Measurements from ENCODE around the gene CAPN11. TPM values are rescaled to one million over a fixed set of nuclear protein-coding genes. Genes with fewer than 3 reads are reported as not detected.
A peak's percentile ranks its signal among the peaks of the same experiment; 100 is the strongest.

The CAPN11 gene
- total and polyA plus RNA-seq, 4 experiments from 2014 or later: not detected

DNA sequence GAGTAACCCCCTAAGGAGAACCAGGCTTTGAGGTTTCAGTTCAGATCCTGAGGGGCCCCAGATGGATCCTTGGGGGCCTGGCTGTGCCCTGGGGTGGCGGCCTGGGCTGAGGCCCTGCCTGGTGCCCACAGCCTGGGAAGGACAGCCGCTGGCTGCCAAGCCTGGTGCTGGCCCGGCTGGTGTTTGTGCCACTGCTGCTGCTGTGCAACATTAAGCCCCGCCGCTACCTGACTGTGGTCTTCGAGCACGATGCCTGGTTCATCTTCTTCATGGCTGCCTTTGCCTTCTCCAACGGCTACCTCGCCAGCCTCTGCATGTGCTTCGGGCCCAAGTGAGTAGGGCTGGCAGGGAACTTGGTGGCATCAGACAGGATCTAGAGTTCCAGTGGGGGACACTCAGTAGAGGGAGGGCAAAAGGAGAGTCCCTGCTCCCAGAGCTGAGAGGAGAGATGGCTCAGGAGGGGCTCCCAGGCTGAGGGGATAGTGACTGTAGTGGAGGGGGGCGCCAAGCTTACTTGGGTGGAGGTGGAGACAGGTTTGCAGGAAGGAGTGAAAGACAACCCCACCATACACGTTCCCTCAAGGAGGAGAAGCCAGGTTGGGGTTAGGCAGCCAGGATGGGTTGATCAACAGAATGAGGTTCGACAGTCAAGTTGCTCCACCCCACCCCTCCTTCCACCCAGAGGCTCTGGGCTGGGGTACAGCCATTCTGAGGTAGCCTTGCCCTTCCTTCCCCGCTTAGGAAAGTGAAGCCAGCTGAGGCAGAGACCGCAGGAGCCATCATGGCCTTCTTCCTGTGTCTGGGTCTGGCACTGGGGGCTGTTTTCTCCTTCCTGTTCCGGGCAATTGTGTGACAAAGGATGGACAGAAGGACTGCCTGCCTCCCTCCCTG lies 74.3 kb downstream of the CAPN11 start:
- no peaks in the 10 kb centered on the region for H3K36me3 Mint-ChIP-seq
- Histone ChIP-seq H3K36me3 (ENCODE audit: insufficient read depth, low read length) (no peaks in the 10 kb centered on the region), H3K27me3 (ENCODE audit: insufficient read depth, low read length) (no peaks in the 10 kb centered on the region), H3K4me1 (ENCODE audit: insufficient read depth, low read length) (peaks cover 7% of the 10 kb centered on the region), H3K4me3 (ENCODE audit: low read length in 2 of 2) (no peak overlapping the region), H3K9me3 (ENCODE audit: control insufficient read depth in 1 of 2, low read length in 2 of 2) (no peaks in the 10 kb centered on the region), H3K27ac (ENCODE audit: low read depth, low read length) (no peak overlapping the region)
- POLR2A ChIA-PET (ENCODE audit: partially characterized antibody): interaction anchor here (4.2 kb wide), 1 partner anchor 13 kb away, joined by 29 read pairs; the partner anchor contains the start of gene HSP90AB1
- peaks cover 0 to 8% (median 4%) of the 10 kb centered on the region in 4 donors for H3K4me1 Mint-ChIP-seq
- intact Hi-C loops (cut with micrococcal nuclease): no loop called here
- no peaks in the 10 kb centered on the region for H3K9me3 Mint-ChIP-seq
- DNase-seq: no peak
- no peak overlapping the region for H3K4me3 Mint-ChIP-seq
- CTCF ChIA-PET (ENCODE audit: partially characterized antibody): interaction anchor here (1.1 to 5.3 kb wide), 2 partner anchors 10 to 73 kb away, joined by 3 to 84 read pairs; partner anchors contain the start of gene SLC29A1
- H3K27ac Mint-ChIP-seq: no peak overlapping the region
- no peaks in the 10 kb centered on the region for H3K27me3 Mint-ChIP-seq

DNA sequence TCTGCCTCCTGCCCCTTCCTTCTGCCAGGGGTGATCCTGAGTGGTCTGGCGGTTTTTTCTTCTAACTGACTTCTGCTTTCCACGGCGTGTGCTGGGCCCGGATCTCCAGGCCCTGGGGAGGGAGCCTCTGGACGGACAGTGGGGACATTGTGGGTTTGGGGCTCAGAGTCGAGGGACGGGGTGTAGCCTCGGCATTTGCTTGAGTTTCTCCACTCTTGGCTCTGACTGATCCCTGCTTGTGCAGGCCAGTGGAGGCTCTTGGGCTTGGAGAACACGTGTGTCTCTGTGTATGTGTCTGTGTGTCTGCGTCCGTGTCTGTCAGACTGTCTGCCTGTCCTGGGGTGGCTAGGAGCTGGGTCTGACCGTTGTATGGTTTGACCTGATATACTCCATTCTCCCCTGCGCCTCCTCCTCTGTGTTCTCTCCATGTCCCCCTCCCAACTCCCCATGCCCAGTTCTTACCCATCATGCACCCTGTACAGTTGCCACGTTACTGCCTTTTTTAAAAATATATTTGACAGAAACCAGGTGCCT lies 75.0 kb downstream of the CAPN11 start:
- Histone ChIP-seq H3K9me3 (ENCODE audit: control insufficient read depth in 1 of 2, low read length in 2 of 2) (no peaks in the 10 kb centered on the region), H3K27me3 (ENCODE audit: insufficient read depth, low read length) (no peaks in the 10 kb centered on the region), H3K4me3 (ENCODE audit: low read length in 2 of 2) (no peak overlapping the region), H3K36me3 (ENCODE audit: insufficient read depth, low read length) (no peaks in the 10 kb centered on the region), H3K4me1 (ENCODE audit: insufficient read depth, low read length) (peaks cover 12% of the 10 kb centered on the region), H3K27ac (ENCODE audit: low read depth, low read length) (no peak overlapping the region)
- peak overlapping the region in 1 of 7 donors; percentile 42 for H3K27ac Mint-ChIP-seq
- no peaks in the 10 kb centered on the region for H3K27me3 Mint-ChIP-seq
- no peak overlapping the region for H3K4me3 Mint-ChIP-seq
- H3K4me1 Mint-ChIP-seq: peaks cover 2 to 15% (median 8%) of the 10 kb centered on the region in 4 donors
- H3K9me3 Mint-ChIP-seq: no peaks in the 10 kb centered on the region
- H3K36me3 Mint-ChIP-seq: no peaks in the 10 kb centered on the region
- intact Hi-C loops (cut with micrococcal nuclease): no loop called here
- ChIA-PET POLR2A (ENCODE audit: partially characterized antibody) (interaction anchor here (4.2 kb wide), 1 partner anchor 12 kb away, joined by 29 read pairs; the partner anchor contains the start of gene HSP90AB1), CTCF (ENCODE audit: partially characterized antibody) (interaction anchor here (0.7 to 5.3 kb wide), 3 partner anchors 10 to 59 kb away, joined by 4 to 84 read pairs (median 9); partner anchors contain the start of gene SLC29A1)
- no peak for DNase-seq

Other genes with a start within 250 kb of the CAPN11 start
- 10 to 100 TPM; 21.7 to 23.9 TPM for gene MRPL14, start 31.4 kb upstream of the CAPN11 start, total RNA-seq
- 100 to 1,000 TPM; 103 to 123 TPM for gene MRPL14, start 31.4 kb upstream of the CAPN11 start, polyA plus RNA-seq
- 10 to 100 TPM; 20.7 to 24.1 TPM for gene TMEM63B, start 31.3 kb upstream of the CAPN11 start, total RNA-seq
- 1 to 10 TPM in 1 of 2 donors, under 1 TPM in 1; 0.91 to 2.3 TPM for gene TMEM63B, start 31.3 kb upstream of the CAPN11 start, polyA plus RNA-seq
- not detected for gene MYMX, start 58.1 kb downstream of the CAPN11 start, total RNA-seq
- gene MYMX, start 58.1 kb downstream of the CAPN11 start, polyA plus RNA-seq: not detected
- 1 to 10 TPM; 2.1 to 3.1 TPM for gene SLC29A1, start 64.8 kb downstream of the CAPN11 start, total RNA-seq
- gene SLC29A1, start 64.8 kb downstream of the CAPN11 start, polyA plus RNA-seq: 1 to 10 TPM; 3.4 to 3.7 TPM
- gene HSP90AB1, start 88.3 kb downstream of the CAPN11 start, total RNA-seq: 100 to 1,000 TPM; 303 to 324 TPM
- gene HSP90AB1, start 88.3 kb downstream of the CAPN11 start, polyA plus RNA-seq: 100 to 1,000 TPM; 384 to 432 TPM
- 10 to 100 TPM; 20.7 to 20.9 TPM for gene SLC35B2, start 98.7 kb downstream of the CAPN11 start, total RNA-seq
- 10 to 100 TPM; 41.6 to 65.3 TPM for gene SLC35B2, start 98.7 kb downstream of the CAPN11 start, polyA plus RNA-seq
- gene NFKBIE, start 106.7 kb downstream of the CAPN11 start, total RNA-seq: 10 to 100 TPM; 12.7 to 15.0 TPM
- gene NFKBIE, start 106.7 kb downstream of the CAPN11 start, polyA plus RNA-seq: 1 to 10 TPM; 8.0 to 8.3 TPM
- not detected for gene TMEM151B, start 111.6 kb downstream of the CAPN11 start, total RNA-seq
- gene TMEM151B, start 111.6 kb downstream of the CAPN11 start, polyA plus RNA-seq: not detected
- 10 to 100 TPM; 23.7 to 25.6 TPM for gene AARS2, start 154.5 kb downstream of the CAPN11 start, total RNA-seq
- 10 to 100 TPM in 1 of 2 donors, 1 to 10 TPM in 1; 4.2 to 10.1 TPM for gene AARS2, start 154.5 kb downstream of the CAPN11 start, polyA plus RNA-seq
- gene SPATS1, start 183.8 kb downstream of the CAPN11 start, total RNA-seq: not detected
- gene SPATS1, start 183.8 kb downstream of the CAPN11 start, polyA plus RNA-seq: not detected
- 10 to 100 TPM; 20.9 to 22.4 TPM for gene CDC5L, start 228.9 kb downstream of the CAPN11 start, total RNA-seq
- gene CDC5L, start 228.9 kb downstream of the CAPN11 start, polyA plus RNA-seq: 10 to 100 TPM in 1 of 2 donors, 1 to 10 TPM in 1; 9.8 to 17.7 TPM

Data from CD4-positive, alpha-beta memory T cell (primary cell).